Measurements from ENCODE around the gene SFRP5. TPM values are rescaled to one million over a fixed set of nuclear protein-coding genes. Genes with fewer than 3 reads are reported as not detected.

Gene SFRP5
- total and polyA plus RNA-seq, 2 of the 13 experiments (the other 11 are each of a cell fraction or from before 2014, with no cell fraction given), result 0.32 to 1.7 TPM

DNA sequence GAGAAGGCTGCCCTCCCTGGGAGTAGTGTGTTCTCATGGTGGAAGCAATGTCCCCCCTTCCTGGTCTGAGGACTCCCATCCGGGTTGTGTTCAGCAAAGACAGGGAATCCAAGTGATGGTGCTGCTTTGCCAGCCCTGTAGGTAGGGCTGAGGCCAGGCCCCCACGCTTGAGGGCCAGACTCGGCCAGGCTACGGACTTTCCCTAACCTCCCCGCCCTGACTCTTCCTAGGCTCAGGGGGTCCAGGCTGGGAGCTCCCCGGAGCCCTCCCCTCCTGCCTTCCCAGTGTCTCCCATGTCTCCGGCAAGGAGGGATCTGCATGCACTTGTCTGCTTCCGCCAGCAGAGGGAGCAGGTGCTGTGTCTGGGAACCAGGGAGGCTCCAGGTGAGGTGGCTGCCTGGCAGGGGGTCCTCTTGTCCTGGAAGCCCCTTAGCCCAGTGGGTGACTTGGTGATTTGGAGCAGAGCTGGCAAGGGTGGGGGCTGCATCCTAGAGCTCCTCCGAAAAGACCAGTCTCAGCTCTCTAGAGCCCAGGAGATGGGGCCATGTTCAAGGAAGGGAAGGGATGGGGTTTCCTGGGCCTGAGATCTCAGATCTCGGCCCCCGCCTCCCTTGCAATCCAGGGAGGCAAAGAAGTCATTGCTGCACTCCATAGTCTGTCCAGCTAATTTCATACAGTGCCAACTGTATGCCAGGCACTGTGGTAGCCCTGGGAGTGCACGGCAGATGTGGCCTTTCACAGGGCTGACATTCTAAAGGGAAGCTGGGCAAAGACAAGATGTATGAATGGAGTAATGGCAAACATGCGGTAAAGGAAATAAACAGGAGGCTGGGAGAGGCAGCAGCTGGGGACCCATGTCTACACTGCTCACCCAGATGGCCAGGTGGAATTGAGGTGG is 20.3 kb upstream of the SFRP5 start (continued):
- TF ChIP-seq MXI1 (IDR thresholded peaks at IDR 0.05; ENCODE audit: borderline replicate concordance, low read depth, low read length), result no peak
- TF ChIP-seq GLI4 (CRISPR knock-in tag; IDR thresholded peaks at IDR 0.05; ENCODE audit: borderline replicate concordance), result 0 out of 2 replicates have a peak, but pooled peaks have one; percentile 44
- no peak for TF ChIP-seq ZNF230 (CRISPR knock-in tag; IDR thresholded peaks at IDR 0.05)
- TF ChIP-seq CTCF (CRISPR knock-in tag; IDR thresholded peaks at IDR 0.05), result peak; percentile 93
- TF ChIP-seq, protein P1, sequence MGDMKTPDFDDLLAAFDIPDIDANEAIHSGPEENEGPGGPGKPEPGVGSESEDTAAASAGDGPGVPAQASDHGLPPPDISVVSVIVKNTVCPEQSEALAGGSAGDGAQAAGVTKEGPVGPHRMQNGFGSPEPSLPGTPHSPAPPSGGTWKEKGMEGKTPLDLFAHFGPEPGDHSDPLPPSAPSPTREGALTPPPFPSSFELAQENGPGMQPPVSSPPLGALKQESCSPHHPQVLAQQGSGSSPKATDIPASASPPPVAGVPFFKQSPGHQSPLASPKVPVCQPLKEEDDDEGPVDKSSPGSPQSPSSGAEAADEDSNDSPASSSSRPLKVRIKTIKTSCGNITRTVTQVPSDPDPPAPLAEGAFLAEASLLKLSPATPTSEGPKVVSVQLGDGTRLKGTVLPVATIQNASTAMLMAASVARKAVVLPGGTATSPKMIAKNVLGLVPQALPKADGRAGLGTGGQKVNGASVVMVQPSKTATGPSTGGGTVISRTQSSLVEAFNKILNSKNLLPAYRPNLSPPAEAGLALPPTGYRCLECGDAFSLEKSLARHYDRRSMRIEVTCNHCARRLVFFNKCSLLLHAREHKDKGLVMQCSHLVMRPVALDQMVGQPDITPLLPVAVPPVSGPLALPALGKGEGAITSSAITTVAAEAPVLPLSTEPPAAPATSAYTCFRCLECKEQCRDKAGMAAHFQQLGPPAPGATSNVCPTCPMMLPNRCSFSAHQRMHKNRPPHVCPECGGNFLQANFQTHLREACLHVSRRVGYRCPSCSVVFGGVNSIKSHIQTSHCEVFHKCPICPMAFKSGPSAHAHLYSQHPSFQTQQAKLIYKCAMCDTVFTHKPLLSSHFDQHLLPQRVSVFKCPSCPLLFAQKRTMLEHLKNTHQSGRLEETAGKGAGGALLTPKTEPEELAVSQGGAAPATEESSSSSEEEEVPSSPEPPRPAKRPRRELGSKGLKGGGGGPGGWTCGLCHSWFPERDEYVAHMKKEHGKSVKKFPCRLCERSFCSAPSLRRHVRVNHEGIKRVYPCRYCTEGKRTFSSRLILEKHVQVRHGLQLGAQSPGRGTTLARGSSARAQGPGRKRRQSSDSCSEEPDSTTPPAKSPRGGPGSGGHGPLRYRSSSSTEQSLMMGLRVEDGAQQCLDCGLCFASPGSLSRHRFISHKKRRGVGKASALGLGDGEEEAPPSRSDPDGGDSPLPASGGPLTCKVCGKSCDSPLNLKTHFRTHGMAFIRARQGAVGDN (CRISPR knock-in tag; IDR thresholded peaks at IDR 0.05), result peak; percentile 19; the same call in 1 of the 2 replicates
- no peak for TF ChIP-seq MYNN (CRISPR knock-in tag; IDR thresholded peaks at IDR 0.05; ENCODE audit: low read depth)
- no peak for TF ChIP-seq YEATS2 (CRISPR knock-in tag; IDR thresholded peaks at IDR 0.05; ENCODE audit: borderline replicate concordance)
- TF ChIP-seq KDM6A (CRISPR knock-in tag; IDR thresholded peaks at IDR 0.05; ENCODE audit: low read depth), result no peak
- TF ChIP-seq, protein P2, sequence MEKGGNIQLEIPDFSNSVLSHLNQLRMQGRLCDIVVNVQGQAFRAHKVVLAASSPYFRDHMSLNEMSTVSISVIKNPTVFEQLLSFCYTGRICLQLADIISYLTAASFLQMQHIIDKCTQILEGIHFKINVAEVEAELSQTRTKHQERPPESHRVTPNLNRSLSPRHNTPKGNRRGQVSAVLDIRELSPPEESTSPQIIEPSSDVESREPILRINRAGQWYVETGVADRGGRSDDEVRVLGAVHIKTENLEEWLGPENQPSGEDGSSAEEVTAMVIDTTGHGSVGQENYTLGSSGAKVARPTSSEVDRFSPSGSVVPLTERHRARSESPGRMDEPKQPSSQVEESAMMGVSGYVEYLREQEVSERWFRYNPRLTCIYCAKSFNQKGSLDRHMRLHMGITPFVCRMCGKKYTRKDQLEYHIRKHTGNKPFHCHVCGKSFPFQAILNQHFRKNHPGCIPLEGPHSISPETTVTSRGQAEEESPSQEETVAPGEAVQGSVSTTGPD (CRISPR knock-in tag; IDR thresholded peaks at IDR 0.05), result no peak
- TF ChIP-seq RFXAP (CRISPR knock-in tag; IDR thresholded peaks at IDR 0.05; ENCODE audit: borderline replicate concordance), result no peak
- TF ChIP-seq NBN (conservative IDR thresholded peaks at IDR 0.05), result no peak
- 0 out of 2 replicates have a peak, but pooled peaks have one; percentile 23 for TF ChIP-seq ZNF547 (CRISPR knock-in tag; IDR thresholded peaks at IDR 0.05)
- no peak for TF ChIP-seq ZFP36L1 (CRISPR knock-in tag; IDR thresholded peaks at IDR 0.05)
- TF ChIP-seq, protein P3, sequence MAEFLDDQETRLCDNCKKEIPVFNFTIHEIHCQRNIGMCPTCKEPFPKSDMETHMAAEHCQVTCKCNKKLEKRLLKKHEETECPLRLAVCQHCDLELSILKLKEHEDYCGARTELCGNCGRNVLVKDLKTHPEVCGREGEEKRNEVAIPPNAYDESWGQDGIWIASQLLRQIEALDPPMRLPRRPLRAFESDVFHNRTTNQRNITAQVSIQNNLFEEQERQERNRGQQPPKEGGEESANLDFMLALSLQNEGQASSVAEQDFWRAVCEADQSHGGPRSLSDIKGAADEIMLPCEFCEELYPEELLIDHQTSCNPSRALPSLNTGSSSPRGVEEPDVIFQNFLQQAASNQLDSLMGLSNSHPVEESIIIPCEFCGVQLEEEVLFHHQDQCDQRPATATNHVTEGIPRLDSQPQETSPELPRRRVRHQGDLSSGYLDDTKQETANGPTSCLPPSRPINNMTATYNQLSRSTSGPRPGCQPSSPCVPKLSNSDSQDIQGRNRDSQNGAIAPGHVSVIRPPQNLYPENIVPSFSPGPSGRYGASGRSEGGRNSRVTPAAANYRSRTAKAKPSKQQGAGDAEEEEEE (CRISPR knock-in tag; IDR thresholded peaks at IDR 0.05; ENCODE audit: borderline replicate concordance), result no peak
- TF ChIP-seq, protein P4, sequence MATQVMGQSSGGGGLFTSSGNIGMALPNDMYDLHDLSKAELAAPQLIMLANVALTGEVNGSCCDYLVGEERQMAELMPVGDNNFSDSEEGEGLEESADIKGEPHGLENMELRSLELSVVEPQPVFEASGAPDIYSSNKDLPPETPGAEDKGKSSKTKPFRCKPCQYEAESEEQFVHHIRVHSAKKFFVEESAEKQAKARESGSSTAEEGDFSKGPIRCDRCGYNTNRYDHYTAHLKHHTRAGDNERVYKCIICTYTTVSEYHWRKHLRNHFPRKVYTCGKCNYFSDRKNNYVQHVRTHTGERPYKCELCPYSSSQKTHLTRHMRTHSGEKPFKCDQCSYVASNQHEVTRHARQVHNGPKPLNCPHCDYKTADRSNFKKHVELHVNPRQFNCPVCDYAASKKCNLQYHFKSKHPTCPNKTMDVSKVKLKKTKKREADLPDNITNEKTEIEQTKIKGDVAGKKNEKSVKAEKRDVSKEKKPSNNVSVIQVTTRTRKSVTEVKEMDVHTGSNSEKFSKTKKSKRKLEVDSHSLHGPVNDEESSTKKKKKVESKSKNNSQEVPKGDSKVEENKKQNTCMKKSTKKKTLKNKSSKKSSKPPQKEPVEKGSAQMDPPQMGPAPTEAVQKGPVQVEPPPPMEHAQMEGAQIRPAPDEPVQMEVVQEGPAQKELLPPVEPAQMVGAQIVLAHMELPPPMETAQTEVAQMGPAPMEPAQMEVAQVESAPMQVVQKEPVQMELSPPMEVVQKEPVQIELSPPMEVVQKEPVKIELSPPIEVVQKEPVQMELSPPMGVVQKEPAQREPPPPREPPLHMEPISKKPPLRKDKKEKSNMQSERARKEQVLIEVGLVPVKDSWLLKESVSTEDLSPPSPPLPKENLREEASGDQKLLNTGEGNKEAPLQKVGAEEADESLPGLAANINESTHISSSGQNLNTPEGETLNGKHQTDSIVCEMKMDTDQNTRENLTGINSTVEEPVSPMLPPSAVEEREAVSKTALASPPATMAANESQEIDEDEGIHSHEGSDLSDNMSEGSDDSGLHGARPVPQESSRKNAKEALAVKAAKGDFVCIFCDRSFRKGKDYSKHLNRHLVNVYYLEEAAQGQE (IDR thresholded peaks at IDR 0.05; ENCODE audit: borderline replicate concordance in 1 of 2, low read depth in 1 of 2, low read length in 2 of 2), result no peak
